ENCODE data around the gene SSH2. TPM values are rescaled to one million over a fixed set of nuclear protein-coding genes. Genes with fewer than 3 reads are reported as not detected.

The SSH2 gene
- total RNA-seq, 1 experiment from 2014 or later, result 14.6 TPM

GRCh38 chr17:29930409-29931010, 482 bp upstream of the SSH2 start:
- H2AFZ ChIP-seq (ENCODE audit: low read length), result no peak overlapping the region
- peaks cover 11% of the 10 kb centered on the region for H3K23me2 ChIP-seq (ENCODE audit: insufficient read length, low read depth, low read length, poor library complexity, severe bottlenecking)
- Mint-ChIP-seq H3K27me3 (ENCODE audit: low read depth) (no peaks in the 10 kb centered on the region), H3K4me3 (no peak overlapping the region), H3K27ac (no peak overlapping the region), H3K36me3 (ENCODE audit: insufficient read depth in 1 of 3, low read depth in 3 of 3) (no peaks in the 10 kb centered on the region), H3K9me3 (no peaks in the 10 kb centered on the region; a peak in 1 of 5 replicates), H3K4me1 (peaks cover 4 to 9% of the 10 kb centered on the region in 2 experiments)
- no peak for TF ChIP-seq CTCF (conservative IDR thresholded peaks at IDR 0.05)
- H2BK12ac ChIP-seq (ENCODE audit: insufficient read length, low read depth, low read length), result no peak overlapping the region
- no peak overlapping the region for H3K9ac ChIP-seq (ENCODE audit: extremely low read depth, insufficient read length, low read length)
- H3K4me1 ChIP-seq (ENCODE audit: insufficient read depth, low read length), result peaks cover 2% of the 10 kb centered on the region; the same call in 1 of the 2 replicates
- H3T11ph ChIP-seq (ENCODE audit: low read length), result no peak overlapping the region
- no peak overlapping the region for H2BK20ac ChIP-seq (ENCODE audit: low read depth, low read length, poor library complexity, severe bottlenecking)
- H3K79me1 ChIP-seq (ENCODE audit: insufficient read depth, low read depth, low read length, poor library complexity, severe bottlenecking), result no peaks in the 10 kb centered on the region
- no peaks in the 10 kb centered on the region for H4K20me1 ChIP-seq (ENCODE audit: control insufficient read depth, insufficient read depth, insufficient read length)
- no peak overlapping the region for H2AK5ac ChIP-seq (ENCODE audit: insufficient read length, low read length)
- H3K18ac ChIP-seq (ENCODE audit: insufficient read length, low read depth, low read length), result no peak overlapping the region
- H3K56ac ChIP-seq (ENCODE audit: insufficient read length, low read depth, low read length), result no peak overlapping the region
- no peak overlapping the region for H4K5ac ChIP-seq (ENCODE audit: insufficient read length, low read depth, low read length)
- H2BK5ac ChIP-seq (ENCODE audit: insufficient read length, low read length), result no peak overlapping the region
- H3K4me2 ChIP-seq (ENCODE audit: insufficient read depth, insufficient read length, low read length), result peak overlapping the region; percentile 76
- H3K23ac ChIP-seq (ENCODE audit: insufficient read length, low read depth, low read length), result no peak overlapping the region
- H3K79me2 ChIP-seq (ENCODE audit: insufficient read depth, low read length), result peaks cover 4% of the 10 kb centered on the region; the same call in 1 of the 2 replicates
- H3K4ac ChIP-seq (ENCODE audit: low read depth, low read length), result no peak overlapping the region
- H3K9me3 ChIP-seq (ENCODE audit: control insufficient read depth, low read depth, low read length), result no peaks in the 10 kb centered on the region
- no peak overlapping the region for H4K91ac ChIP-seq (ENCODE audit: insufficient read length, low read depth, low read length)
- no peak overlapping the region for H3K14ac ChIP-seq (ENCODE audit: insufficient read depth, low read length)
- H3K27me3 ChIP-seq (ENCODE audit: insufficient read depth, low read length), result no peaks in the 10 kb centered on the region
- WGBS (ENCODE audit: extremely low coverage, insufficient read length, low lambda C conversion rate), result no CpG with 5 or more reads among the region's 20 CpGs
- H2BK120ac ChIP-seq (ENCODE audit: low read depth, low read length, poor library complexity, severe bottlenecking), result no peak overlapping the region
- no peak overlapping the region for H4K8ac ChIP-seq (replicated peaks; ENCODE audit: insufficient read length, low read depth, low read length)
- no peak overlapping the region for H2BK15ac ChIP-seq (ENCODE audit: low read depth, low read length)
- DNase-seq, result no peak
- no peak overlapping the region for H3K27ac ChIP-seq (ENCODE audit: insufficient read length, low read depth, low read length)

Measured in H9 (cell line).